HUES64 (cell line): ENCODE data around the gene PDE2A.

Experiments used
- H3K27ac ChIP-seq: 2 replicates; pipeline ENCODE4 v1.7.0; 2013; ENCODE audit warnings: low read depth, low read length, inconsistent platforms
- H3K27me3 ChIP-seq: 2 replicates; pipeline ENCODE4 v1.6.1; 2013; ENCODE audit warnings: mild to moderate bottlenecking, low read length; ENCODE audit not compliant: insufficient read depth
- H3K36me3 ChIP-seq: 2 replicates; pipeline ENCODE4 v1.6.1; 2013; ENCODE audit warnings: mild to moderate bottlenecking, low read length; ENCODE audit not compliant: insufficient read depth
- H3K4me1 ChIP-seq: 2 replicates; pipeline ENCODE4 v1.6.1; 2013; ENCODE audit warnings: mild to moderate bottlenecking, low read length, moderate library complexity; ENCODE audit not compliant: insufficient read depth
- H3K4me3 ChIP-seq: 2 replicates; pipeline ENCODE4 v1.5.1; 2013; ENCODE audit warnings: mild to moderate bottlenecking, low read length, moderate library complexity
- H3K9ac ChIP-seq: 2 replicates; pipeline ENCODE4 v1.6.1; 2013; ENCODE audit warnings: mild to moderate bottlenecking, low read depth, low read length
- H3K9me3 ChIP-seq: 2 replicates; pipeline ENCODE4 v1.6.1; 2013; ENCODE audit warnings: low read depth, low read length; ENCODE audit not compliant: insufficient read depth
- WGBS: fragments of 150-250, 120-280 bp; methylation state at CpG from one replicate; pipeline ENCODE4 v1.1.7; 2013; ENCODE audit warnings: missing lambda C conversion rate; 5-methylcytosine and 5-hydroxymethylcytosine counted together

The PDE2A gene

DNA sequence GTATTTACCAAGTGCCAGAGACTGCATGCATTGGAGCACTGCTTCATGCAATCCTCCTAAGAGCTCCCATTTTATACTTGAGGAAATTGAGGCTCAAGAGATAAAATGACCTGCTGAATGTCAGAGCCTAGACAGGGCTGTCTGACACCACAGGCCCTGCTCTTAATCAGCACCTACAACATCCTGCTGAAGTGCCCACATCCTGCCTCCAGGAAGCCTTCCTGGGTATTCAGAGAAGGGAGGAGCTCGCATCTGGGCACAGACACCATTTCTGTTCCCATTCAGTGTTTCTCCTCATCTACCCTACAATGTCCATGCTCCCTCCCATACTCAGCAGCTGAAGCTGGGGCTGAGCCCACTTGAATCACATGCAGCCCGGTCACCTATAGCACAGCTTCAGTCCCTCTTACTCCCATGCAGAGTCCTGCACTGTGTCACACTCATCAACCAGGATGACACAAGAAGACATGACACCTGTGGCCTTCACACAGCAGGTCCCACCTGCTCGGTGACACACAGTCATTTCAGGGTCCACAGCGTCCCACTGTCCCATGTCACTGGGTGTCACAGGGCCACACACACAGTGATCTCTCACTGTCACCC, 53.1 kb downstream of the PDE2A start:
- no peaks in the 10 kb centered on the region for H3K36me3 ChIP-seq
- 87% methylated on average over 4 of the region's 4 CpGs for WGBS
- no peak overlapping the region for H3K27ac ChIP-seq
- no peak overlapping the region for H3K4me3 ChIP-seq
- no peak overlapping the region for H3K9ac ChIP-seq
- H3K9me3 ChIP-seq, result no peaks in the 10 kb centered on the region
- H3K27me3 ChIP-seq, result no peaks in the 10 kb centered on the region
- H3K4me1 ChIP-seq, result peaks cover 7% of the 10 kb centered on the region; the same call in 1 of the 2 replicates

DNA sequence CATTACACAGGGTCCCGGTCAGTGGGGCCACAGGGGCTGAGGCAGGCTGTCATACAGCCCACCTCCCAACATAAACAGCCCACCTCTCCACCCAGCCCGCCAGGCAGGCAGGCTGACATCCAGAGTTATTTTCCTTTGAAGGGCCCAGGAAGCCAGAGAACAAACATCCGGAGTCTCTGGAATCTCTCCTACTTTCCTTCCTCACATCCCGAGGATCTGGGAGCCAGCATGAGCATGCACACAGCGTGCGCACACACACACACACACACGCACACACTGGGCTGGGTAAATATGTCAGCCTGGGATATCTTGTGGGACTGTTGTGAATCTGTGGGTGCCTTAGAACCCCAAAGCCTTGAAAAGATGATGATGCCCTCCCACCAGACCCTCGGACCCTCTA, 55.4 kb downstream of the PDE2A start:
- no peak overlapping the region for H3K9ac ChIP-seq
- 87% methylated on average over 4 of the region's 8 CpGs for WGBS
- H3K9me3 ChIP-seq, result no peaks in the 10 kb centered on the region
- no peaks in the 10 kb centered on the region for H3K36me3 ChIP-seq
- H3K4me3 ChIP-seq, result no peak overlapping the region
- peaks cover 7% of the 10 kb centered on the region; the same call in 1 of the 2 replicates for H3K4me1 ChIP-seq
- no peaks in the 10 kb centered on the region for H3K27me3 ChIP-seq
- H3K27ac ChIP-seq, result no peak overlapping the region

DNA sequence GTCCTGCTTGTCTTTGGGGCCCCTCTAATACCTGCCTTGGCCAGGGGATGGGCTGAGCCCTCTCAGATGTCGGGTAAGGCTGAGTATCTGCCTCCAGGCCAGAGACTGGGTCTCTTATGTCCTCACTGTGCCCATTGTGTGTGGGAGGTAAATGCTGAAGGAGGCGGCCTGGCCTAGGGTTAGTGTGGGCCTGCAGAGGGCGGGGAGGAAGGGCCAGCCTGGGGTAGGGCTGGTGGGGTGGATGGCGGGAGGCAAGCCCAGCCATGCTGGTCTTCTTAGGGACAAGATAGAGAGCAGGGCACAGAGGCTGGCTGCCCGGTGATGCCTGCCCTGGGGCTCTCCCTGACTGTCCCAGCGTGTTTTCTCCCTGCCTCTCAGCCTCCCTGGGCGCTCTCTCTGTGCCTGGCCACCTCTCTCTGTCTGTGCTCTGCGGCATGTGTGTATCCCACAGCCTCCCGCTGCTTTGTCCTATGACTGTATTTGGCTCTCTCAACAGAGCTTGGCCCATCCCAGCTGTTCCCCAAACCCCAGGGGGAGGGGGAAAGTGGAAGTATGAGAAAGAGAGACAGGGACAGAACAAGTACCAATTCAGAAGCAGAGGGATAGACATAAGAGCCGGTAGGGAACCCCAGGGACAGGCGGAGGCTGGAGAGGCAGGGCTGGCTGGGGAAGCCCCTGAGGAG, 57.0 kb downstream of the PDE2A start:
- H3K9me3 ChIP-seq, result no peaks in the 10 kb centered on the region
- no peaks in the 10 kb centered on the region for H3K27me3 ChIP-seq
- no peaks in the 10 kb centered on the region for H3K36me3 ChIP-seq
- no peak overlapping the region for H3K9ac ChIP-seq
- no peak overlapping the region for H3K27ac ChIP-seq
- H3K4me1 ChIP-seq, result peaks cover 7% of the 10 kb centered on the region; the same call in 1 of the 2 replicates
- WGBS, result 69% methylated on average over 11 of the region's 11 CpGs
- no peak overlapping the region for H3K4me3 ChIP-seq

DNA sequence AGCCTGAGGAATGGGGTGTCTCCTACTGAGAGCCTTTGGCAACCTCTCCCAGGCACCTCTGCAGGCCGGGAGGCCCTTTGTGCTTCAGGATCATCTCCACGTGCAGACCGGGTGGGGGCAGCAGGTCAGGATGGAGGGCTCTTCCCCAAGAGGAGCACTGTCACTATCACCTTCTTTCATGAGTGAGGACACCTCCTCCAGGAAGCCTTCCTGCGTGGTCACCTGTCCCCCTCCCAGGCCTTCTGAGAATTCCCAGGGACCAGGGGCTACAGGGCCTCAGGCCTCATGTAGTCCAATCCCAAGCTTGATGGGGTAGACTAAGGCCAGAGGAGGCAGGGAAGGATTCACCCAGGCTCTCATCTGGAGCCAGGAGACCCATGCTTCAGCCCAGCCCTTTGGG, 57.6 kb downstream of the PDE2A start:
- Histone ChIP-seq H3K4me3 (no peak overlapping the region), H3K4me1 (peaks cover 7% of the 10 kb centered on the region; the same call in 1 of the 2 replicates), H3K27me3 (no peaks in the 10 kb centered on the region), H3K36me3 (no peaks in the 10 kb centered on the region), H3K27ac (no peak overlapping the region), H3K9me3 (no peaks in the 10 kb centered on the region), H3K9ac (no peak overlapping the region)
- 88% methylated on average over 4 of the region's 4 CpGs for WGBS

DNA sequence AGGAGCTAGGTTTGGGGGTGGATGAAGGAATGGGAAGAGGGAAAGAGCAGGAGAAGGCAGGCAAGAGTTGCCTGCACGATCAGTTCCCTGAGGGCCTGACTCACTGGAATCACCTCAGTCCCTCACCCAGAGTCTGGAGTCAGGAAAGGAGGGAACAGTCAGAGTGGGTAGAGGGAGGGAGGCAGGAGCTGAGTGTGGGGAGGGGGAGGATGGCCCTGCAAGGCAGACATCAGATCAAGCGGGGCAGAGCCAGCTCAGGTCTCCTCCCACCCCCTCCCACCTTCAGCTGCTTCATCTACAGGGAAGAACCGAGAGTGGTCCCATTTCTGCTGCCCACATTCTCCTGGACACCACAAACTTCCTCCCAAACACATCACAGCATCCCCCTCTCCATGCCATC, 58.9 kb downstream of the PDE2A start:
- H3K9me3 ChIP-seq, result no peaks in the 10 kb centered on the region
- H3K4me1 ChIP-seq, result peaks cover 7% of the 10 kb centered on the region; the same call in 1 of the 2 replicates
- no peak overlapping the region for H3K9ac ChIP-seq
- H3K4me3 ChIP-seq, result no peak overlapping the region
- no peaks in the 10 kb centered on the region for H3K27me3 ChIP-seq
- WGBS, result 47% methylated on average over 3 of the region's 3 CpGs
- H3K27ac ChIP-seq, result no peak overlapping the region
- no peaks in the 10 kb centered on the region for H3K36me3 ChIP-seq

DNA sequence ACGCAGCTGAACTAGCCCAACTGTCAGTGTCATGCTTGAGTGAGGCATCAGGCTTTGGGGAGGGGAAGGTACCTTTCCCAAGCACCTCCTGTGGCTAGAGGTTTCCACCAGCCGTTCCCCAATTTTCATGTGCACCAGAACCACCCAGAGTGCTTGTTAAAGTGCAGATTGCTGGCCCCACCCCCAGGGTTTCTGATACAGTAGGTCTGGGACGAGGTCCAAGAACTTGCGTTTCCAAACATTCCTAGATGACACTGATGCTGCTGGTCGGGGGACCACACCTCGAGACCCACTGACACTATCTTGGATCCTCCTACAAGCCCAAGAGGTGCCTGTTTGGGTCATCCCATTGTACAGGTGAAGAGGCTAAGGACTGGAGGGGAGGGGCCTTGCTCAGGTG, 59.8 kb downstream of the PDE2A start:
- no peaks in the 10 kb centered on the region for H3K9me3 ChIP-seq
- H3K27ac ChIP-seq, result no peak overlapping the region
- H3K9ac ChIP-seq, result no peak overlapping the region
- peaks cover 7% of the 10 kb centered on the region; the same call in 1 of the 2 replicates for H3K4me1 ChIP-seq
- H3K4me3 ChIP-seq, result no peak overlapping the region
- H3K27me3 ChIP-seq, result no peaks in the 10 kb centered on the region
- H3K36me3 ChIP-seq, result no peaks in the 10 kb centered on the region
- 85% methylated on average over 6 of the region's 6 CpGs for WGBS

DNA sequence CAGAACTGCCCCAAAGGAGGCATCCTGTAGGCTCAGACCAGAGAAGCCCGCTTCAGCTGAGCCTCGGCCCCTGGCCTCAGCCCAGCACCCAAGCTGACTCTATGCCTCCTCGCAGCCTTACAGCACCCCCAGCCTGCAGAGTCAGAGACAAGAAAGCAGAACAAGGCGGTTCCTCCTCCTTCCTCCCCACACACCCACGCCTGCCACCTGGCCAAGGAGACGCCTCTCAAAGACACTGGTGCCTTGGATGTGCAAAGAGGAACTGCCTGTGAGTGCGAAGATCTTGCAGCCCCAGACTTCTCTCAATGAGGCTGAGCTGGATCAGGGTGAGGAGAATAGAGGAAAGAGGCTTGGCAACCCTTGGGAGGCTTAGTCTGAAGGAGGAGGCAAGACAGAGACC, 60.2 kb downstream of the PDE2A start:
- H3K27me3 ChIP-seq, result no peaks in the 10 kb centered on the region

DNA sequence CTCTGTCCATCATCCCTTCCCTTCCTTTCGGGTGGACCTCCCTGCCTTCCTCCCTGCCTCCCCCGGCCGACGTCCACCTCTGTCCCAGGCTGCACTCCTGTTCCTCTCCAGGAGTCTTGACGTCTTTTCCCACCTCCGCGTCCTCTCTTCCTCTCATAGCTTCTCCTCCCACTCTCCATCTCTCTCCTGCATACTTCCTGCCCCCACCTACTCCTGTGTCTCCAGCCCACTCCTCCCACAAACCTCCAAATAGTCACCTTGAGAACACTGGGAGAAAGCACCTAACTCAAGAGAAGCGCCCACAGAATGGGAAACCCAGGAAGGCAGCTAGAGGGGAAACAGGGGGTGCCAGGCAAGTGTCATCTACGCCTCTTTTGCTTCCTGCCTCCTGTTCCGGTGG, 60.8 kb downstream of the PDE2A start:
- 89% methylated on average over 10 of the region's 10 CpGs for WGBS
- no peak overlapping the region for H3K27ac ChIP-seq
- H3K4me1 ChIP-seq, result peaks cover 7% of the 10 kb centered on the region; the same call in 1 of the 2 replicates
- no peak overlapping the region for H3K4me3 ChIP-seq
- H3K27me3 ChIP-seq, result no peaks in the 10 kb centered on the region
- no peaks in the 10 kb centered on the region for H3K36me3 ChIP-seq
- H3K9me3 ChIP-seq, result no peaks in the 10 kb centered on the region
- no peak overlapping the region for H3K9ac ChIP-seq

More for the DNA sequence above, 60.2 kb downstream of the PDE2A start:
- H3K9ac ChIP-seq, result no peak overlapping the region
- H3K4me3 ChIP-seq, result no peak overlapping the region
- no peaks in the 10 kb centered on the region for H3K9me3 ChIP-seq
- peaks cover 7% of the 10 kb centered on the region; the same call in 1 of the 2 replicates for H3K4me1 ChIP-seq
- no peak overlapping the region for H3K27ac ChIP-seq
- WGBS, result 86% methylated on average over 7 of the region's 7 CpGs
- no peaks in the 10 kb centered on the region for H3K36me3 ChIP-seq

DNA sequence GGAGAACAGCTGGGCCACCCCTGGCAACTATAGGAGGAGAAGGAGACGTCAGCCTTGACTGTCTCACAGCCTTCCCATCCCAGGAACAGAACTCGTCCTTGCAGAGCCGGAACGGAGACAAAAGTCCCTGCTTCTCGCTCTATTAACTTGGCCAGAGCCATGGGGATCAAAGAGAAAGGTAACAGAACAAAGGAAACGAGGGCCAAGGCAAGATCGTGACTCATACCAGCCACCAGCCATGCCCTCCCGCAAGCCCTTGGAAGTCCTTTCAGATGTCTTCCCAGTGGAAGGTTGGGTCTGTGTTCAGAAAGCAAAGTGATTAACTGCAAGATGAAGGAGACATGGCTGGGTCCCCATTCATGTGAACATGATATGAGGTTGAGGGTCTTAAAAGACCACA, 64.7 kb downstream of the PDE2A start:
- Histone ChIP-seq H3K27ac (no peak overlapping the region), H3K27me3 (no peaks in the 10 kb centered on the region), H3K4me3 (no peak overlapping the region), H3K4me1 (no peaks in the 10 kb centered on the region), H3K9me3 (no peaks in the 10 kb centered on the region), H3K9ac (no peak overlapping the region), H3K36me3 (no peaks in the 10 kb centered on the region)
- WGBS, result 55% methylated on average over 8 of the region's 8 CpGs

DNA sequence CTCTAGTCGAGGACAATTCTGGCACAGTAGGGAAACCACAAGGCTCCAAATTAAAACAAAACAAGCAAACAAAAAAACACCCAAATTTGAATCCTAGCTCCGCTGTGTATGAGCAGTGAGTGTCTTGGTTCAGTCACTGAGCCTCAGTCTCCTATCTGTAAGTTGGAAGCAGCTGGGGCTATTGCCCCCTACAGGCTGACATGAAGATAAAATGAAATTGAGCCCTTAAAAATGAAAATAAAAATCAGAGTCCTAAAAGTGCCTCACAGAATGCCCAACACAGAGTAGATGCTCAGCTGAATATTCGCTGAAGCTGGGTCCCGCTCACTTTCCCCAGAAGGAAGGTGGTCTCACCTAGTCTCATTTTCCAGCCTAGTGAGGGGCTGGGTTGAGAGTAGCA, 65.2 kb downstream of the PDE2A start:
- Histone ChIP-seq H3K9ac (no peak overlapping the region), H3K27me3 (no peaks in the 10 kb centered on the region), H3K4me3 (no peak overlapping the region), H3K27ac (no peak overlapping the region), H3K9me3 (no peaks in the 10 kb centered on the region), H3K36me3 (no peaks in the 10 kb centered on the region), H3K4me1 (no peaks in the 10 kb centered on the region)
- WGBS, result 86% methylated on average over 4 of the region's 4 CpGs

DNA sequence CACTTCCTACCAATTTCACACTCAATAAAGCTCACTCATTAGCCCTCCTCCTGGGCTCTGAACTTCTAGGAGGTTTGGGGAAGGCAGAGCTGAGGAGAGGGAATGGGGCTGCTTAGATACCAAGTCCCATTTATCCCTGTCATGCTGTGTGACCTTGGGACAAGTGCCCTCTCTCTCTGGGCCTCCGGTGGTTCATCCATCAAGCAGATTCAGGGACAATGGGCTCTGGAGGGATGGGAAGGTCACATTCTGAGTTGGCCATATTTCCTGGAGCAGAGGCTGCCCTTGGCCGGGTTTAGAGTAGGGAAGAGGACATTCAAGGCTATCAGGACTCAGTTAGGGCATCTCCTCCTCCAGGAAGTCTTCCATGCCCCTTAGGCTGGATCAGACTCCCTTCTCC, 66.7 kb downstream of the PDE2A start:
- Histone ChIP-seq H3K27me3 (no peaks in the 10 kb centered on the region), H3K27ac (no peak overlapping the region), H3K4me1 (no peaks in the 10 kb centered on the region), H3K9me3 (no peaks in the 10 kb centered on the region), H3K9ac (no peak overlapping the region), H3K36me3 (no peaks in the 10 kb centered on the region), H3K4me3 (no peak overlapping the region)
- 84% methylated on average over 2 of the region's 2 CpGs for WGBS
